Sigmoid colon (tissue), 7 donors: ENCODE results near the gene FGF9. TPM values are rescaled to one million over a fixed set of nuclear protein-coding genes. Genes with fewer than 3 reads are reported as not detected.

Experiments
- DNase-seq: peaks from one replicate; pipeline ENCODE4 v3.0.0-alpha.2; 2019
- H3K27ac ChIP-seq, 4 donors: fragments of 200-600 bp; sonication (generic); one replicate each; pipeline ENCODE4 v1.5.1; 2016 to 2019; ENCODE audit warnings: mild to moderate bottlenecking in 1 of 4
- H3K27me3 ChIP-seq, 3 donors: fragments of 200-600 bp; sonication (generic); one replicate each; pipeline ENCODE4 v1.5.1; 2019; ENCODE audit warnings: mild to moderate bottlenecking in 1 of 3
- H3K36me3 ChIP-seq, 4 donors: fragments of 200-600 bp; sonication (generic); one replicate each; pipeline ENCODE4 v1.5.1; 2016 to 2019
- H3K4me1 ChIP-seq, 4 donors: fragments of 200-600 bp; sonication (generic); one replicate each; pipeline ENCODE4 v1.5.1; 2017 to 2019
- H3K4me3 ChIP-seq, 4 donors: fragments of 200-600 bp; sonication (generic); one replicate each; pipeline ENCODE4 v1.5.1; 2017 to 2019; ENCODE audit warnings: mild to moderate bottlenecking in 2 of 4, moderate library complexity in 1 of 4
- H3K9me3 ChIP-seq, 4 donors: fragments of 200-600 bp in 3 of 4; sonication (generic) in 3 of 4; one replicate each; pipeline versions ENCODE4 v1.5.1 to v1.6.1; 2013 to 2019
- EP300 ChIP-seq, 4 donors: sonication (generic); formaldehyde crosslinking; IDR thresholded peaks; one replicate each; pipeline ENCODE4 v1.6.1; 2017; ENCODE audit warnings: antibody characterized with exemption in 4 of 4
- POLR2A ChIP-seq, 2 donors: fragments of 450-650 bp; IDR thresholded peaks; one replicate each; pipeline ENCODE4 v1.6.1; 2016; ENCODE audit warnings: antibody characterized with exemption in 2 of 2, mild to moderate bottlenecking in 2 of 2, moderate library complexity in 2 of 2
- POLR2AphosphoS5 ChIP-seq, 4 donors: sonication (generic); formaldehyde crosslinking; IDR thresholded peaks; one replicate each; pipeline ENCODE4 v1.6.1; 2017; ENCODE audit warnings: antibody characterized with exemption in 4 of 4
- WGBS, 2 donors: extraction: QIAGEN DNeasy Blood & Tissue Kit; methylation state at CpG; one replicate each; pipeline ENCODE4 v1.1.7; 2013; 5-methylcytosine and 5-hydroxymethylcytosine counted together
- intact Hi-C: fragments of 100-400 bp; cut with DNase I; formaldehyde crosslinking; loops from one replicate; pipeline ENCODE4 v1.15.1; 2023
- polyA plus RNA-seq, 3 donors: library from polyadenylated mRNA; stranded (reverse); fragments of 200-250 nt; gene quantifications; one replicate each; pipeline ENCODE4 v1.2.3, GENCODE V29; 2013
- total RNA-seq, 4 donors: library from RNA; depleted of rRNA; stranded (reverse); fragments of >200 nt; gene quantifications; one replicate each; pipeline ENCODE4 v1.1.0, GENCODE V29; 2016
- TF ChIP-seq, protein P1 (sequence below), 4 experiments: fragments of 450-650 bp in 3 of 4; fragments of 200-600 bp in 1 of 4; IDR thresholded peaks; one replicate each; pipeline ENCODE4 v1.5.1; 2016 to 2019; ENCODE audit warnings: antibody characterized with exemption in 4 of 4, mild to moderate bottlenecking in 3 of 4, moderate library complexity in 2 of 4
- donor health status: healthy with polysubstance abuse.
- donor health status: Bipolar disorder and iron deficiency.
- donor health status: healthy.

FGF9 gene
- total and polyA plus RNA-seq, 7 donors, result 0.36 to 1.4 (median 0.60) TPM

DNA sequence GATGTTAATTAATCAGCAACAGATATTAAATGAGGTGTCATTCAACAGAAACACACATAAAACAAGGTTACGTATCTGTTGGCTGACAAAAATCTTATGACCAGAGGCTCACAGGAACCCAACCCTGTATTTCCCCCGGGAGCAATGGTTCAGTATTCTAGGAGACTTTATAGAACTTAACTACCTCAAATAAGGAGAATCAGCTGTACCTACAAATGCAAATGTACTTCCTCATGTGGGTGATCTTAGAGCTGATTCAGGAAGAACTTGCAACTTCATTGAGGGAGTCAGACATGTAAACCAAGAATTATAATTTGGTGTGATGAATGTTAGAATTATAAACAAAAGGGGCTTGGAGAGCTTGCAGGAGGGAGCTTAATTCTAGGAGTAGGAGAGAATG is 20.1 kb downstream of the FGF9 start:
- H3K4me1 ChIP-seq, result no peaks in the 10 kb centered on the region
- H3K4me3 ChIP-seq, result no peak overlapping the region
- WGBS, 2 donors, result 17 to 58% methylated on average over 2 of the region's 2 CpGs
- no peak overlapping the region for H3K27ac ChIP-seq
- no peaks in the 10 kb centered on the region for H3K36me3 ChIP-seq
- H3K9me3 ChIP-seq, result no peaks in the 10 kb centered on the region
- no peak for DNase-seq
- intact Hi-C loops, result no loop called here
- TF ChIP-seq, protein P1, sequence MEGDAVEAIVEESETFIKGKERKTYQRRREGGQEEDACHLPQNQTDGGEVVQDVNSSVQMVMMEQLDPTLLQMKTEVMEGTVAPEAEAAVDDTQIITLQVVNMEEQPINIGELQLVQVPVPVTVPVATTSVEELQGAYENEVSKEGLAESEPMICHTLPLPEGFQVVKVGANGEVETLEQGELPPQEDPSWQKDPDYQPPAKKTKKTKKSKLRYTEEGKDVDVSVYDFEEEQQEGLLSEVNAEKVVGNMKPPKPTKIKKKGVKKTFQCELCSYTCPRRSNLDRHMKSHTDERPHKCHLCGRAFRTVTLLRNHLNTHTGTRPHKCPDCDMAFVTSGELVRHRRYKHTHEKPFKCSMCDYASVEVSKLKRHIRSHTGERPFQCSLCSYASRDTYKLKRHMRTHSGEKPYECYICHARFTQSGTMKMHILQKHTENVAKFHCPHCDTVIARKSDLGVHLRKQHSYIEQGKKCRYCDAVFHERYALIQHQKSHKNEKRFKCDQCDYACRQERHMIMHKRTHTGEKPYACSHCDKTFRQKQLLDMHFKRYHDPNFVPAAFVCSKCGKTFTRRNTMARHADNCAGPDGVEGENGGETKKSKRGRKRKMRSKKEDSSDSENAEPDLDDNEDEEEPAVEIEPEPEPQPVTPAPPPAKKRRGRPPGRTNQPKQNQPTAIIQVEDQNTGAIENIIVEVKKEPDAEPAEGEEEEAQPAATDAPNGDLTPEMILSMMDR (IDR thresholded peaks at IDR 0.05), result no peak
- H3K27me3 ChIP-seq, result no peaks in the 10 kb centered on the region

DNA sequence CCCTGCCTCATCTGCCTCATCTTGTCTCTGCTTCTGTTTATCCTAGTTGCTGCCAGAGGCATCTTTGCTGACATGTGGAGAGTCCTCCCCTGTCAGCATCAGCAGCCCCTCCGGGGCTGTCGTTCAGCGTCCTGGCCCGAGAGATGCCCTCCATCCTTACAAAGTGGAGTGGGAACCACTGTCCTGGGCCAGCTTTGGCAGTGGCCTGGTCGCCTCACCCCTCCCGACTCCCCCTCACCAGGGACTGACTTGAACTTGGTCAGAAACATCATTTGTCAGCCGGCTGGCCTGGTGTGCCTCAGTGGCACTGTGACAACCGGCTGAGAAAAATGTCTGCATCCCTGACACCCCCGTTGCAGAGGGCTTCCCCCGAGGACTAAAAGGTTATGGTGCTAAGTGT is 20.6 kb downstream of the FGF9 start:
- H3K36me3 ChIP-seq, result no peaks in the 10 kb centered on the region
- intact Hi-C loops, result no loop called here
- H3K27ac ChIP-seq, result no peak overlapping the region
- TF ChIP-seq EP300 (IDR thresholded peaks at IDR 0.05) (no peak), POLR2AphosphoS5 (IDR thresholded peaks at IDR 0.05) (no peak), POLR2A (IDR thresholded peaks at IDR 0.05) (no peak)
- TF ChIP-seq, protein P1 (IDR thresholded peaks at IDR 0.05), result no peak
- no peaks in the 10 kb centered on the region for H3K4me1 ChIP-seq
- 90 to 93% methylated on average over 10 of the region's 10 CpGs for WGBS, 2 donors
- no peak for DNase-seq
- no peaks in the 10 kb centered on the region for H3K27me3 ChIP-seq
- no peaks in the 10 kb centered on the region for H3K9me3 ChIP-seq
- no peak overlapping the region for H3K4me3 ChIP-seq

DNA sequence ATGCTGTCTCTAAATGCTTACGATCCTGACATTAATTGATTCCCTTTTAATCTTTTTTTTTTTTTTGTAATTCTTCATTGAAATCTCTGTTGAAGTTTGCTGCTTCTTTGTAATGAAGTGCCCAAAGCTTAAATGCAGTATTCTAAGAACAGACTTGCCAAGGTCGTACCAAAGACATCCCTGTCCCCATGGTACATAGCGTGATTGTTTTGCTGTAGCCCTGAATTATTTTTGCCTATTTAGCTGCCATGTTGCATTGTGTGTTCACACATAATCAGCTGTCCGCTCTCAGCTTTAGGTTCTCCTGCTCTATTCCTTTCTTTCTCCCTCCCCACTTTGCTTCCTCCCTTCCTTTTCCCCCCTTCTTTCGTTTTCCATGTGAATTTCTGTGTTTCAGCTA is 21.1 kb downstream of the FGF9 start:
- H3K4me3 ChIP-seq, result no peak overlapping the region
- no peaks in the 10 kb centered on the region for H3K4me1 ChIP-seq
- no peaks in the 10 kb centered on the region for H3K27me3 ChIP-seq
- WGBS, 2 donors, result 88 to 91% methylated on average over 5 of the region's 5 CpGs
- no peak for TF ChIP-seq EP300 (IDR thresholded peaks at IDR 0.05)
- no peak for TF ChIP-seq POLR2AphosphoS5 (IDR thresholded peaks at IDR 0.05)
- TF ChIP-seq, protein P1 (IDR thresholded peaks at IDR 0.05), result no peak
- TF ChIP-seq POLR2A (IDR thresholded peaks at IDR 0.05), result no peak
- no peaks in the 10 kb centered on the region for H3K36me3 ChIP-seq
- no peak for DNase-seq
- intact Hi-C loops, result no loop called here
- no peak overlapping the region for H3K27ac ChIP-seq
- H3K9me3 ChIP-seq, result no peaks in the 10 kb centered on the region

DNA sequence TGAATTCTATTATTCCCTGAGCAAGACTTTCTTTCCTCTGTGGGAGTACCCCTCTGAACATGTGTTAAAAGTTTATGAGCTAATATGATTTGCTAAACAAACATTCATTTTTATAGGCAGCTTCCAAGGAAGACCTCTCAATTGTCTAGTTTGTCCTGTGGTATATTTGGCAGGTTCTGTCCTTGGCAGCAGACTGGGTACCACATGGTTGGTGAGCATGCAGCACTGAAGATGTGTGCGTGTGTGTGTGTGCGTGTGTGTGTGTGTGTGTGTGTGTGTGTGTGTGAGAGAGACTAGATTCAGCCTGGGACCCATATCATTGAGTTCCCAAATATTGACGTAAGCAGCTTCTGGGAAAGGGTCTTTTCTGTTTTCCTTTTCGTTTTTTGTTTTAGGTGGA is 24.0 kb downstream of the FGF9 start:
- WGBS, 2 donors, result 46 to 66% methylated on average over 4 of the region's 4 CpGs
- H3K9me3 ChIP-seq, result no peaks in the 10 kb centered on the region
- intact Hi-C loops, result no loop called here

DNA sequence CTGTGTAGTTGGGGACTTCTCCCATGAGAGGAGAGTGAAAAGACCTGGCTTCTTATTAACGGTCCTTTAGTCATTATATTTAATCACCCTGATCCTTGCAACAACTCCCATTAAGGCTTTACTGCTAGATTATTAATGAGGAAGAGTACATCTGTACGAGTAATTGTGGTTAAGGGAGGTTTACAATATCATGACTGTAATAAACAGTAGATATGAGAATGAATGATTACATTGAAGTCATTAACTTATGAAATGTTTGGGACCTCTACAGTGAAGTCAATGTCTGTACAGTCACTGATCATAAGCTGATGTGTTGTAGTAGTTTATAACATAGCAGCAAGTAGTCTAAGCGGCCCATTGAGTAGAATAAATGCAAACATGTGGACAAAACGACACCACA is 24.7 kb downstream of the FGF9 start:
- no peaks in the 10 kb centered on the region for H3K9me3 ChIP-seq
- no peaks in the 10 kb centered on the region for H3K4me1 ChIP-seq
- intact Hi-C loops, result no loop called here
- TF ChIP-seq EP300 (IDR thresholded peaks at IDR 0.05) (no peak), POLR2A (IDR thresholded peaks at IDR 0.05) (no peak), POLR2AphosphoS5 (IDR thresholded peaks at IDR 0.05) (no peak)
- TF ChIP-seq, protein P1 (IDR thresholded peaks at IDR 0.05), result no peak
- no peak overlapping the region for H3K27ac ChIP-seq
- WGBS, 2 donors, result 70 to 74% methylated on average over 4 of the region's 4 CpGs
- H3K36me3 ChIP-seq, result no peaks in the 10 kb centered on the region
- no peak for DNase-seq
- no peak overlapping the region for H3K4me3 ChIP-seq
- no peaks in the 10 kb centered on the region for H3K27me3 ChIP-seq

More for the DNA sequence above, 24.0 kb downstream of the FGF9 start:
- H3K36me3 ChIP-seq, result no peaks in the 10 kb centered on the region
- TF ChIP-seq, protein P1 (IDR thresholded peaks at IDR 0.05), result no peak
- TF ChIP-seq POLR2A (IDR thresholded peaks at IDR 0.05), result no peak
- TF ChIP-seq EP300 (IDR thresholded peaks at IDR 0.05), result no peak
- no peak for TF ChIP-seq POLR2AphosphoS5 (IDR thresholded peaks at IDR 0.05)
- no peak overlapping the region for H3K4me3 ChIP-seq
- no peak overlapping the region for H3K27ac ChIP-seq
- H3K27me3 ChIP-seq, result no peaks in the 10 kb centered on the region
- DNase-seq, result no peak
- no peaks in the 10 kb centered on the region for H3K4me1 ChIP-seq
